Measurements from ENCODE around the gene SNED1.

Gene SNED1

DNA sequence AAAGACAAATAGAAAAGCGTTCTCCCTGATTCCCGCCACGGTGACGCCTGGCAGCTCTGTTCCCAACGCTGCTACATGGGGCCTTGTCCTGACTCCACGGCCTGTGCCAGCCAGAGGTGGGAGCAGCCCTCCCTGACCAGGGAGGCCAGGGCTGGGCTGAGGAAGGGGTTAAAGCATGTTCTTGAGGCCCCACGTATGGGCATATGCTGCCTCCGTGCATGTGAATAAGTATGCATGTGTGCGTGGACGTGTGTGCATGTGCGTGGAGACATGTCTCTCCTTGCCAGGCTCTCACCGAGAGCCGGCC is 1.6 kb upstream of the SNED1 start:
- DNase-seq (ENCODE audit: low spot score), result no peak
- TF ChIP-seq, protein P1, sequence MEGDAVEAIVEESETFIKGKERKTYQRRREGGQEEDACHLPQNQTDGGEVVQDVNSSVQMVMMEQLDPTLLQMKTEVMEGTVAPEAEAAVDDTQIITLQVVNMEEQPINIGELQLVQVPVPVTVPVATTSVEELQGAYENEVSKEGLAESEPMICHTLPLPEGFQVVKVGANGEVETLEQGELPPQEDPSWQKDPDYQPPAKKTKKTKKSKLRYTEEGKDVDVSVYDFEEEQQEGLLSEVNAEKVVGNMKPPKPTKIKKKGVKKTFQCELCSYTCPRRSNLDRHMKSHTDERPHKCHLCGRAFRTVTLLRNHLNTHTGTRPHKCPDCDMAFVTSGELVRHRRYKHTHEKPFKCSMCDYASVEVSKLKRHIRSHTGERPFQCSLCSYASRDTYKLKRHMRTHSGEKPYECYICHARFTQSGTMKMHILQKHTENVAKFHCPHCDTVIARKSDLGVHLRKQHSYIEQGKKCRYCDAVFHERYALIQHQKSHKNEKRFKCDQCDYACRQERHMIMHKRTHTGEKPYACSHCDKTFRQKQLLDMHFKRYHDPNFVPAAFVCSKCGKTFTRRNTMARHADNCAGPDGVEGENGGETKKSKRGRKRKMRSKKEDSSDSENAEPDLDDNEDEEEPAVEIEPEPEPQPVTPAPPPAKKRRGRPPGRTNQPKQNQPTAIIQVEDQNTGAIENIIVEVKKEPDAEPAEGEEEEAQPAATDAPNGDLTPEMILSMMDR (IDR thresholded peaks at IDR 0.05; ENCODE audit: extremely low read depth, insufficient read depth, missing control alignments), result no peak
- in situ Hi-C loops (cut with MboI; ENCODE audit: low pct_unique_long_range_greater_than_20kb, low sequenced_read_pairs, unreplicated experiment), result no loop called here

DNA sequence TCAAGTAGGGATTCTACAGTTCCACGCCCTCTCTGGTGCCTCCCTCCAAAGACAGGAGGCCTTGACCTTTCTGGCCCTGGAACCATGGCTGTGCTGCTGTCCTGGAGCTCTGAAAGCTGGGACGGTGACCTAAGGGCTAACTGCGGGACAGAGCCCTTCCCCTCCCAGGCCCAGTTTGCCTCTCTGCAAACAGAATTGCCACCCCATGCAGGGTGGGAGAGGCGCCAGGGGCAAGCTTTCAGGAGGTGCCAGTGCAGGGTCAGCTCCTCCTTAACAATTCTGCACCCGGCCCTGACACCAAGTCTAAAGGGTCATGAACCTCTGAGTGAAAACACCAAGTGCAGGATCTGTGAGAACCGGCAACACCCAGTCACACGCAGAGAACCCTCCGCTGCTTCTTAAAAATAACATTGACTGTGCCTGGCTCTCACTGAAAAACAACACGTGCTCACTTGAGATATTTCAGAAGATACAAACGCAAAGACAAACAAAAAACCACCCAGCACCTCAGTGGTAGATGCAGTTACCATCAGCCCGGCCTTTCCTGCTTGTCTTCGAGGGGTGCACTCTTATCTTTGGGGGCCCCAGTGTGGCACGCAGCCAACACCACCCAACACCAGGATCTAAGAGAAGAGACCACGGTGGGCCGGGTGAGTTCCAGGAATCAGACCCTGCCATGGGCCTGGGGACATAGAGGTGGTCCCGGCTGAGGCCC is 1.1 kb upstream of the SNED1 start:
- in situ Hi-C loops (cut with MboI; ENCODE audit: low pct_unique_long_range_greater_than_20kb, low sequenced_read_pairs, unreplicated experiment), result no loop called here
- TF ChIP-seq, protein P1 (IDR thresholded peaks at IDR 0.05; ENCODE audit: extremely low read depth, insufficient read depth, missing control alignments), result no peak
- DNase-seq (ENCODE audit: low spot score), result no peak

DNA sequence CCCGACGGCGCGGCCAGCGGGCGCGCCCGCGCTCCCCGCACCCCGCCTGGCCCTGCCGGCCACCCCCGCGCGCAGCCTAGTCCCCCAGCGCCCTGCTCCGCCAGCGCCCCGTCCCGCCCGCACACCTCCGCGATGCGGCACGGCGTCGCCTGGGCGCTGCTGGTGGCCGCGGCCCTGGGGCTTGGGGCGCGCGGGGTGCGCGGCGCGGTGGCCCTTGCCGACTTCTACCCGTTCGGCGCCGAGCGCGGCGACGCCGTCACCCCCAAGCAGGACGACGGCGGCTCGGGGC is 232 bp downstream of the SNED1 start:
- DNase-seq (ENCODE audit: low spot score), result no peak
- in situ Hi-C loops (cut with MboI; ENCODE audit: low pct_unique_long_range_greater_than_20kb, low sequenced_read_pairs, unreplicated experiment), result no loop called here
- TF ChIP-seq, protein P1 (IDR thresholded peaks at IDR 0.05; ENCODE audit: extremely low read depth, insufficient read depth, missing control alignments), result no peak

DNA sequence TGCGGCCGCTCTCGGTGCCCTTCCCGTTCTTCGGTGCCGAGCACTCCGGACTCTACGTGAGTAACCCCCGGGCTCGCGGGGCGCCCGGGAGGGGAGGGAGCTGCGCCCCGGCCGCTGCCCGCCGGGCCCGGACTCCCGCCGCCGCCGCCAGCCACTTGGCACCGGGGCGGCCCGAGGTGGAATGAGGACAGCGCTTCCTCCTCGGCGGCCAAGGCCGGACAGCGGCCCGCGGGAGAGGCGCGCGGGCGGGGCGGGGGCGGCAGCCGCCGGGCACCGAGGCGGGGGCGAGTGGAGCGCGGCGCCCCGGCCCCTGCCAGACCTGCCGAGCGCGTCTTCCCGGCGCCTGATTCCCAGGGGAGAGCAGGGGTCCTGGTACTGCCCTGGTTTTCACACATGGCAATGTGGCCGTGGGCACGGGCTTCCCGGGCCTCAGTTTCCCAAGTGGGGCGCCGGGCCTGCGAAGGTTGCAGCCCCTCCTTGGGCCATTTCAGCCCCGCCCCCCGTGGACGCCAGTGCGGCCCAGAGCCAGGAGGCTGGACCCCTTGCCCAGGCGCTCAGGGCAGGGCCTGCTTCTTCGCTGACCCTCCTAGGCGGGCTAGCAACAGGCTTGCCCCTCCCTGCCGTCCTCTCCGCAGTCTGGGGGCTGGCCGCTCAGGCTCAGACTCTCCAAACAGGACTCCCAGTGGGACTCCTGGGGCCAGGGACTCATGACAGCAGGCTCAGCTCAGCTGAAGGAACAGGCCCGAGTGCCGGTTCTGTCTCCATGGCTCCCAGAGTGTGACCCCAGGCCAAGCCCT is 775 bp downstream of the SNED1 start:
- no peak for DNase-seq (ENCODE audit: low spot score)
- TF ChIP-seq, protein P1 (IDR thresholded peaks at IDR 0.05; ENCODE audit: extremely low read depth, insufficient read depth, missing control alignments), result no peak
- in situ Hi-C loops (cut with MboI; ENCODE audit: low pct_unique_long_range_greater_than_20kb, low sequenced_read_pairs, unreplicated experiment), result no loop called here

DNA sequence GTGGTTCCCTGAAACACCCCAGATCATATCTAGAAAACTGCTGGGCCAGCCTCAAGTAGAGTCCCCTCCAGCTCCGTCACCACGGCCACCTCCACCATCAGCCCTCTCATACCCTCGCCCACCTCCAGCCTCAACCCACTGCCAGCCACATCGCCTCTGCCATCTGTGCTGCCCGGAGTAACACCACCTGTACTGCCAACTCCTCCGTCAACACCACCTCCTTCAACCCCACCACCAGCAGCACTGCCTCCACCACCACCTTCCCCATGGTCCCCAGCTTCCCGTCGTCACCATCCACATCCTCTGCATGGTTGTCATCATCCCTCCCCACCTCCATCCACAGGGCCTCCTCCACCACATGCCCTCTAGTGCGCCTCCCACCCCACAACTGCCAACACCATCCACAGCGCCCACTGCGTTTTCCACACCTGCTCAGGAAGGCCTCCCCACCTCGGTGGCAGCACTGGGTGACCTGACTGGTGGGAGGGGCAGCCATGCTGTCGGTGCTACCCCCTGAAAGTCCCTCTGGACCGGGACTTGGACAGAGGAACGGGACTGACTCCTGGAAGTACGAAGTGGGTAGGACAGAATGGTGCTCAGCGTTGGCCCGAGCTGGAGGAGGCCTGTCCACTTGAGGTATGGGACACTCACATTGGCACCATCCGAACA is 1.6 kb downstream of the SNED1 start:
- no peak for DNase-seq (ENCODE audit: low spot score)
- TF ChIP-seq, protein P1 (IDR thresholded peaks at IDR 0.05; ENCODE audit: extremely low read depth, insufficient read depth, missing control alignments), result no peak
- in situ Hi-C loops (cut with MboI; ENCODE audit: low pct_unique_long_range_greater_than_20kb, low sequenced_read_pairs, unreplicated experiment), result no loop called here

GRCh38 chr2:241000831-241001321 is 2.5 kb downstream of the SNED1 start:
- in situ Hi-C loops (cut with MboI; ENCODE audit: low pct_unique_long_range_greater_than_20kb, low sequenced_read_pairs, unreplicated experiment), result no loop called here
- TF ChIP-seq, protein P1 (IDR thresholded peaks at IDR 0.05; ENCODE audit: extremely low read depth, insufficient read depth, missing control alignments), result no peak
- DNase-seq (ENCODE audit: low spot score), result no peak
